Measurements from ENCODE around the gene AMPH.
"Not testable (repeated sequence)": the region's sequence is repeated elsewhere in the genome, so short reads cannot be mapped to it uniquely, and the experiment has no call there.

Gene AMPH

DNA sequence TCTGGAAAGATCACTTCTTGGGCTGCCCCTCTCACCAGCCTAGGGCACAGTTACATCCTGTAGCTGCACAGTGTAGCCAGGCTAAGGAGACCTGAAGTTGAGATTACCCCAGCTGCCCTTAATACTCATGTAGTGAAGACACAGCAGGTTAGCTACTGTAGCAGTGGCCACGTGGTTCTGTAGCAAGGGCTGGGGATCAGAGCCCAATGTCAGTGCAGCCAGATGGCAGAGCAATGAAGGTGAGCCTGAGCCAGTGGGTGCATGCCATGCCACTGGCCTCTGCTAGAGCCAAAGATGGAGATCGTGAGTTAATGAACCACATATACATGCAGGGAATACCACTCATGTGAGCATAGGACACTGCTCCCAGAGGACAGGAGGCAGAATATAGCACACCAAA lies 15.5 kb downstream of the AMPH start:
- H3K9me3 ChIP-seq (ENCODE audit: control insufficient read depth in 2 of 2, low read length in 2 of 2): no peaks in the 10 kb centered on the region
- H3K4me3 ChIP-seq (ENCODE audit: low read length in 2 of 2): no peak overlapping the region
- no peak overlapping the region for H3K9ac ChIP-seq (ENCODE audit: low read length in 2 of 2)
- H3K27ac ChIP-seq (ENCODE audit: low read length): no peak overlapping the region
- no peaks in the 10 kb centered on the region for H3K36me3 ChIP-seq (ENCODE audit: control insufficient read depth in 2 of 2, insufficient read depth in 2 of 2, low read length in 2 of 2)
- no peaks in the 10 kb centered on the region for H3K27me3 ChIP-seq (ENCODE audit: control insufficient read depth in 1 of 2, insufficient read depth in 2 of 2, low read length in 2 of 2)
- H3K4me1 ChIP-seq (ENCODE audit: control insufficient read depth, insufficient read depth, low read length): no peaks in the 10 kb centered on the region

DNA sequence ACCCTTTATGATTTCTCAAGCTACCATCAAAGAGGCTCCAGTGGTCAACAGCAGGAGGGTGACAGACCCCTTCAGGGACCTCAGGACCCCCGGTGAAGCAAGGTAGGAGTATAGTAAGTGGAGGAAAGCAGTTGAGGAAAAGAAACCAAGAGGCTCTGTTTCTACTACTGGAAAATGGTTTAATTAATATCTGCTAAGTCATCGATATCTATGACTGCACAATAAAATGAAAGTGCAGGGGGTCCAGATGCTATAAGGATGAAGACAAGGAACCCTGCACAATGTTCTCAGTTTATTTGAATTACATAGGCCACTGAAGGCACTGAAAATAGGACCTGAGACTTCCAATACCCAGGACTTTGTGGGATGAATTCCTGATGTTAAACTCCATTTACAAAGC lies 23.7 kb downstream of the AMPH start:
- H3K27ac ChIP-seq (ENCODE audit: low read length): no peak overlapping the region
- no peaks in the 10 kb centered on the region for H3K27me3 ChIP-seq (ENCODE audit: control insufficient read depth in 1 of 2, insufficient read depth in 2 of 2, low read length in 2 of 2)
- no peak overlapping the region for H3K9ac ChIP-seq (ENCODE audit: low read length in 2 of 2)
- H3K4me1 ChIP-seq (ENCODE audit: control insufficient read depth, insufficient read depth, low read length): no peaks in the 10 kb centered on the region
- no peaks in the 10 kb centered on the region for H3K9me3 ChIP-seq (ENCODE audit: control insufficient read depth in 2 of 2, low read length in 2 of 2)
- H3K36me3 ChIP-seq (ENCODE audit: control insufficient read depth in 2 of 2, insufficient read depth in 2 of 2, low read length in 2 of 2): no peaks in the 10 kb centered on the region
- H3K4me3 ChIP-seq (ENCODE audit: low read length in 2 of 2): no peak overlapping the region

DNA sequence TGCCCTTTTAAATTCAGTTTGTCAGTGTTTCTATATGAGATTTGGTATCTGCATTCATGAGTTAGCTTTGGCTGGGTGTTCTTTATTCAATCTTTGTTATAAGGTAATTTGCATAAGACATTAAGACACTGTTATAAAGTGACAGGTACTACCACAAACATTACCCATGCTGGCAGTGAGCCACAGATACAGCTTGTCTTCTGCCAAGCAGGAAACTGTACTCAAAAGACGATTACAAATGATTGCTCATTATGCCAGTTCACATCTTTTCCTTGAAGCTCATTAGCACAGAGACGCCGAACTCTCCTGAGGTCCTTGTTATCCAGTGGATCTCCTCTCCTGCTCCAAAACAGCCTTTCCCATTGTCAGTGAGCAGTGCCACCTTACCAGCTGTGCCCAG lies 30.4 kb downstream of the AMPH start:
- H3K27me3 ChIP-seq (ENCODE audit: control insufficient read depth in 1 of 2, insufficient read depth in 2 of 2, low read length in 2 of 2): no peaks in the 10 kb centered on the region
- no peaks in the 10 kb centered on the region for H3K4me1 ChIP-seq (ENCODE audit: control insufficient read depth, insufficient read depth, low read length)
- no peaks in the 10 kb centered on the region for H3K36me3 ChIP-seq (ENCODE audit: control insufficient read depth in 2 of 2, insufficient read depth in 2 of 2, low read length in 2 of 2)
- no peaks in the 10 kb centered on the region for H3K9me3 ChIP-seq (ENCODE audit: control insufficient read depth in 2 of 2, low read length in 2 of 2)
- H3K4me3 ChIP-seq (ENCODE audit: low read length in 2 of 2): no peak overlapping the region
- no peak overlapping the region for H3K9ac ChIP-seq (ENCODE audit: low read length in 2 of 2)
- H3K27ac ChIP-seq (ENCODE audit: low read length): no peak overlapping the region

DNA sequence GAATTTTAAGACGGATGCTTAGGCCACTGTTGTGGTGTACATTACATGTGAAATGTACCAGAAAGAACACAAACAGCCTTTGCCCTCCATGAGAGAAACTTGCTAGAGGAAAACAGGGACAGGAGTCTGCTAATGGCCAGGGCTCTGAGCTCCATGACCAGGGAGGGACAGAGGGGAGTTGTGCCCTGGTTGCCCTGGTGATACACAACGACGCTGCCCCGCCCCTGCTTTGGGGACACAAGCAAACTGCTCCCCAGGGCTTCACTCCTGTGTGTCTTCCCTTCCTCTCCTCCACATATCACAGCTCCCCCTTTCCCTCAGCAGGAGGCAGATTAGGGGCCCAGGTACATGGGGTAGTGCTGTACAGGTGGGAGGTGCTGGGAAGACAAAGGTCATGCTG lies 36.2 kb downstream of the AMPH start:
- H3K9me3 ChIP-seq (ENCODE audit: control insufficient read depth in 2 of 2, low read length in 2 of 2): no peaks in the 10 kb centered on the region
- no peaks in the 10 kb centered on the region for H3K4me1 ChIP-seq (ENCODE audit: control insufficient read depth, insufficient read depth, low read length)
- no peak overlapping the region for H3K27ac ChIP-seq (ENCODE audit: low read length)
- no peaks in the 10 kb centered on the region for H3K27me3 ChIP-seq (ENCODE audit: control insufficient read depth in 1 of 2, insufficient read depth in 2 of 2, low read length in 2 of 2)
- H3K9ac ChIP-seq (ENCODE audit: low read length in 2 of 2): no peak overlapping the region
- H3K4me3 ChIP-seq (ENCODE audit: low read length in 2 of 2): no peak overlapping the region
- no peaks in the 10 kb centered on the region for H3K36me3 ChIP-seq (ENCODE audit: control insufficient read depth in 2 of 2, insufficient read depth in 2 of 2, low read length in 2 of 2)

DNA sequence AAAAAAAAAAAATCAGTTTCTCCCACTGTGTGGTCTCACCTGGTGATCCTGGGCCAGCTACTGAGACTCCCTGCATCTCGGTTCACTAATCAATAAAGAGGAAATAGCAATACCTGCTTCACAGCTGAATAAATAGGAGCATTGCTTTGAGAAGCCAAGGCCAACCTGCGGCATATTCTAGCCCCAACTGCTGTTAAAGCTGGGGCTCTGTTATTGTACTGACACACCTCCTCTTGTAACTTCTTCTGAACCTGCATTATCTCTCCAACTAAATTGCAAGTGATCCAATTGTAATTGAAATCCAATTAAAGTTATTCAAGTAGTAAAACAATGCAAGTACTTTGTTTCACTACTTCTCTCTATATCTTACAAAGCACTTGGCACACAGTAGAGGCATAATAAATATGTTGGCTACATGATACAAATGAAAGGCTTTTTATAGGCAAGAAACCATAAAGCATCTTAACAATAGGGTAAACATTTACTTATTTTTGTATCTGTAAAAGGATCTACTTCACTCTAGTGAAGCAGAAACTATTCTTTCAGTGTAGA lies 38.4 kb downstream of the AMPH start:
- H3K4me3 ChIP-seq (ENCODE audit: low read length in 2 of 2): no peak overlapping the region
- no peaks in the 10 kb centered on the region for H3K4me1 ChIP-seq (ENCODE audit: control insufficient read depth, insufficient read depth, low read length)
- H3K27me3 ChIP-seq (ENCODE audit: control insufficient read depth in 1 of 2, insufficient read depth in 2 of 2, low read length in 2 of 2): no peaks in the 10 kb centered on the region
- H3K36me3 ChIP-seq (ENCODE audit: control insufficient read depth in 2 of 2, insufficient read depth in 2 of 2, low read length in 2 of 2): no peaks in the 10 kb centered on the region
- H3K27ac ChIP-seq (ENCODE audit: low read length): no peak overlapping the region
- H3K9ac ChIP-seq (ENCODE audit: low read length in 2 of 2): no peak overlapping the region
- H3K9me3 ChIP-seq (ENCODE audit: control insufficient read depth in 2 of 2, low read length in 2 of 2): no peaks in the 10 kb centered on the region

DNA sequence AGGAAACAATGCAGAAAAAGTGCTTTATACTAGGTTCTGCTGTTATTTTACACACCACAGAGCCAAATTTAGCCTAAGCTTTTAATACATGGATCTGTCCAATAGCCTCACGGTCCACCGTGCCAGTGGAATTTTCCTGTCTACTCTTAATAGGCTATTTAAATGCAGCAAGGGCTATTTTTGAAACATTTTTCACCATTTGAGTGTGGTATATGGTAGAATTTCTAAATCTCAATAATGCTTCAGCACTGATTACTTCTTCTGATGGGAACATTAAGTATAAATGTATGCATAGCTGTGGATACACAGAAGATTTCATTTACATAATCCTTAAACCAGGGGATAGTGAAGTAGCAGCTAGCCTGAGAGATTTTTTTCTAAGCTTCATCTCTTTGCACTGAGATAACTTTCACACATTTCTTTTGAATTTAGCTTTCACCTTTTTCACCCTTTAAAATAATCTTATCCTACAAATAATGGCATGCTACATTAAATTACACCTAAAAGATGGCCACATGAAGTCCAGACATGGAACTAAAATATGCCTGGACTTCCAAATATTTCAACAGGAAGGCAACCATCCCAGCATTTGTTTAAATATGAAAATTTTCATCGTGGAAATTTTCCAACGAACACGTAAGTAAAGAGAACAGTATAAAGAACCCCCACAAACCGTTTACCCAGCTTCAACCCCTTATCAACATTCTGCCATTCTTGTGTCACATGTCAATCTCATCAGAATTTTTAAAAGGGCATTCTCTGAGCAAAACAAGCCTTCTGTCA lies 45.4 kb downstream of the AMPH start:
- no peak overlapping the region for H3K27ac ChIP-seq (ENCODE audit: low read length)
- peaks cover 12% of the 10 kb centered on the region for H3K4me1 ChIP-seq (ENCODE audit: control insufficient read depth, insufficient read depth, low read length)

DNA sequence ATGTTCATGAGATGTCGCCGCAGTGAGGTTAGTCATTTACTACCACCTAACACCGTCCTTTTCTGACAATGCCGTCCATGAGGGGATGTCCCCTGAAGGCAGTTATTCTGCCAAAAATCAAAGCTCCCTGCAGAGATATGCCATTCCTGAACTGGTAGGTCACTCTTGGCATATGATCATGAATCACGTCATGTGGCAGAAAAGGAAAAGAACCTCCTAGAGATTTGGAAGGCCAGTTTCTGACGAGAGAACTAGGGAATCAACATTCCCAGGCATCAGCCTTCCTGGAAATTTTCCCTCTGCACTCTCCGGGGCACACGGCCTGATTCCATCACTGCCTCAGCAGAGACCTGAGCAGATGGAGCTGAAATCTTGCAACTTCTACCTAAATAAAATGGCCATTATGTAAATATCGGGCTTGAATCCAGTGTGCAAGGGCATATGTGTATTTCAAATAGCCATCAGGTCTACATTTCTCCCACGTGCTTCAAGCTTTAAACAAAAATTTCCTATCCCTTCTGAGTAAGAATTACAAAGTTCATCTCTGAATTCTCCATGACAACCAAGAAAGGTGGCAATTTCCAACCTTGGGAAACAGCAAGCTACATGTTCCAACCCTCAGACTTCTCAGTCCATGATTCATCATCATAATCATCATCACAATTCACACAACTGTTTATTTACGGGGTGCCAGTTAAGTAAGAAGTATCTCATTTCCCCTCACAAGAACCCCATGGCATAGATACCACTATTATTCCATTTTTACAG lies 46.5 kb downstream of the AMPH start:
- H3K9me3 ChIP-seq (ENCODE audit: control insufficient read depth in 2 of 2, low read length in 2 of 2): no peaks in the 10 kb centered on the region
- no peak overlapping the region for H3K4me3 ChIP-seq (ENCODE audit: low read length in 2 of 2)
- H3K9ac ChIP-seq (ENCODE audit: low read length in 2 of 2): no peak overlapping the region
- no peaks in the 10 kb centered on the region for H3K27me3 ChIP-seq (ENCODE audit: control insufficient read depth in 1 of 2, insufficient read depth in 2 of 2, low read length in 2 of 2)
- H3K36me3 ChIP-seq (ENCODE audit: control insufficient read depth in 2 of 2, insufficient read depth in 2 of 2, low read length in 2 of 2): no peaks in the 10 kb centered on the region
- no peak overlapping the region for H3K27ac ChIP-seq (ENCODE audit: low read length)
- peaks cover 12% of the 10 kb centered on the region for H3K4me1 ChIP-seq (ENCODE audit: control insufficient read depth, insufficient read depth, low read length)

More for the DNA sequence above, 45.4 kb downstream of the AMPH start:
- H3K27me3 ChIP-seq (ENCODE audit: control insufficient read depth in 1 of 2, insufficient read depth in 2 of 2, low read length in 2 of 2): no peaks in the 10 kb centered on the region
- no peak overlapping the region for H3K4me3 ChIP-seq (ENCODE audit: low read length in 2 of 2)
- no peak overlapping the region for H3K9ac ChIP-seq (ENCODE audit: low read length in 2 of 2)
- H3K36me3 ChIP-seq (ENCODE audit: control insufficient read depth in 2 of 2, insufficient read depth in 2 of 2, low read length in 2 of 2): no peaks in the 10 kb centered on the region
- H3K9me3 ChIP-seq (ENCODE audit: control insufficient read depth in 2 of 2, low read length in 2 of 2): no peaks in the 10 kb centered on the region

DNA sequence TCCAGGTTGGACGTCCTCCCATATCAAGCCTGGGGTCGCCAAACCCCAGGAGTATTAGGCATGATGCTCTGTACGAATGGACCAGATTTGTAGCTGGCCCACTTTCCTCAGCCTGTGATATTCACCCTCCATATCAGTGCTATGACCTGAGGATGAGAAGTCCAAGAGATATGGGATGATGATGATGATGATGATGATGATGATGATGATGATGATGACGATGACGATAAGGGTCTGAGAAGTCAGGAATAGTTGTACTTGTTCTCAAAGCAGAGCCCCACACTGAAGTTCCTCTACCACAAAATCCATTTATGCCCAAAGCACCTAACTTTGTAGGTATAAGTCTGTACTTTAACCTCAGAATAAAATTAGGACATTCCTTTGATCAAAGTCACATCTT lies 50.7 kb downstream of the AMPH start:
- Histone ChIP-seq H3K4me1 (ENCODE audit: control insufficient read depth, insufficient read depth, low read length) (peaks cover 12% of the 10 kb centered on the region), H3K4me3 (ENCODE audit: low read length in 2 of 2) (no peak overlapping the region), H3K27me3 (ENCODE audit: control insufficient read depth in 1 of 2, insufficient read depth in 2 of 2, low read length in 2 of 2) (no peaks in the 10 kb centered on the region), H3K9ac (ENCODE audit: low read length in 2 of 2) (no peak overlapping the region), H3K36me3 (ENCODE audit: control insufficient read depth in 2 of 2, insufficient read depth in 2 of 2, low read length in 2 of 2) (no peaks in the 10 kb centered on the region), H3K27ac (ENCODE audit: low read length) (no peak overlapping the region), H3K9me3 (ENCODE audit: control insufficient read depth in 2 of 2, low read length in 2 of 2) (no peaks in the 10 kb centered on the region)

DNA sequence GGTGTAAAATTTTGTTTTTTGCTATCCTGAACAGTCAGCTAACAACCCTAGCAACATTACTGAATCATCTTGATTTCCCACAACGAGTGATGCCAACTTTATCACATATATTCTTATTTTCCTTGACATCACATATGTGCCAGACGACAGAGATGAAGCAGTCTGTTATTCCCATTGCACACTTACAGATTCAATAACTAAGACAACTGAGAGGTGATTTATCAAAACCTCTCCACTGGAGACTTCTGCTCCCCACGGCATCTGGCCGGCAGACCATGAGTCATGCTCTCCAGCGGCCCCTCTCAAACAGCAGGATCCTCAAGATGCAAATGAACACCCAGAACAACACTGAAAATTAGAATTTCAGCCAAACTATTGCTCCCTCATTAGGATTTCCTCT lies 57.1 kb downstream of the AMPH start:
- Histone ChIP-seq H3K27me3 (ENCODE audit: control insufficient read depth in 1 of 2, insufficient read depth in 2 of 2, low read length in 2 of 2) (no peaks in the 10 kb centered on the region), H3K4me1 (ENCODE audit: control insufficient read depth, insufficient read depth, low read length) (no peaks in the 10 kb centered on the region), H3K9me3 (ENCODE audit: control insufficient read depth in 2 of 2, low read length in 2 of 2) (no peaks in the 10 kb centered on the region), H3K36me3 (ENCODE audit: control insufficient read depth in 2 of 2, insufficient read depth in 2 of 2, low read length in 2 of 2) (no peaks in the 10 kb centered on the region), H3K27ac (ENCODE audit: low read length) (no peak overlapping the region), H3K4me3 (ENCODE audit: low read length in 2 of 2) (no peak overlapping the region), H3K9ac (ENCODE audit: low read length in 2 of 2) (no peak overlapping the region)

DNA sequence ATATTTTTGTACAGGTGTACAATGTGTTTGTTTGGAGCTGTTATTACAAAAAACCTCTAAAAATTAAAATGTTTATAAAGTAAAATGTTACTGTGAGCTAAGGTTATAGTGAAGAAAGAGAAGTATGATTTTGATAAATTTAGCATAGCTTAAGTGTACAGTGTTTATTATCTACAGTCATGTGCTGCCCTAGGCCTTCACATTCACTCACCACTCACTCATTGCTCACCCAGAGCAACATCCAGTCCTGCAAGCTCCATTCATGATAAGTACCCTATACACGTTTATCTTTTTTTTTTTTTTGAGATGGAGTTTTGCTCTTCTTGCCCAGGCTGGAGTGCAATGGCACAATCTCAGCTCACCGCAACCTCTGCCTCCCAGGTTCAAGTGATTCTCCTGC lies 59.6 kb downstream of the AMPH start:
- not testable (repeated sequence) for H3K27ac ChIP-seq (ENCODE audit: low read length)

DNA sequence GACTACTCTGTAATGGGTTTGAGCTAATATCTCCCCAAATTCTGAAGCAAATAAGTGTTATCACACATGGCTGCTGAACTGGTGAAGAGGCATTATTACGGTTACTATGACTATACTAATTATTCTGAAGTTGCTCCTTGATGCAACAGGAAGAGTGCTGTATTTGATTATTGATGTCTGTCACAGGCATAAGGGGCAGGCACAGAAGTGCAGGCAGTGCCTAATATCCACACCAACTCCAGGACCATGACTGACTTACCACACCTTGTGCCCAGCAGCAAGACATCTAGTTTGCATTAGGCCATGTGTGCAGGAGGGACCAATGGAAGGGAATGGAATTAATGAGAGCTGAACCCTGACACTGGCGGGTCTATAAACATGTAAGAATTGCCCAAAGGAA lies 62.7 kb downstream of the AMPH start:
- Histone ChIP-seq H3K4me3 (ENCODE audit: low read length in 2 of 2) (no peak overlapping the region), H3K27me3 (ENCODE audit: control insufficient read depth in 1 of 2, insufficient read depth in 2 of 2, low read length in 2 of 2) (no peaks in the 10 kb centered on the region), H3K9me3 (ENCODE audit: control insufficient read depth in 2 of 2, low read length in 2 of 2) (no peaks in the 10 kb centered on the region), H3K4me1 (ENCODE audit: control insufficient read depth, insufficient read depth, low read length) (no peaks in the 10 kb centered on the region), H3K36me3 (ENCODE audit: control insufficient read depth in 2 of 2, insufficient read depth in 2 of 2, low read length in 2 of 2) (no peaks in the 10 kb centered on the region), H3K9ac (ENCODE audit: low read length in 2 of 2) (no peak overlapping the region), H3K27ac (ENCODE audit: low read length) (no peak overlapping the region)

More for the DNA sequence above, 59.6 kb downstream of the AMPH start:
- not testable (repeated sequence) for H3K4me3 ChIP-seq (ENCODE audit: low read length in 2 of 2); H3K4me1 ChIP-seq (ENCODE audit: control insufficient read depth, insufficient read depth, low read length); H3K36me3 ChIP-seq (ENCODE audit: control insufficient read depth in 2 of 2, insufficient read depth in 2 of 2, low read length in 2 of 2); H3K9me3 ChIP-seq (ENCODE audit: control insufficient read depth in 2 of 2, low read length in 2 of 2); H3K27me3 ChIP-seq (ENCODE audit: control insufficient read depth in 1 of 2, insufficient read depth in 2 of 2, low read length in 2 of 2); H3K9ac ChIP-seq (ENCODE audit: low read length in 2 of 2)
